EH (cell line): ENCODE measurements around the gene SOX8.
"Not testable (repeated sequence)": the region's sequence is repeated elsewhere in the genome, so short reads cannot be mapped to it uniquely, and the experiment has no call there.

Experiments
- DNase-seq: peaks from one replicate; pipeline ENCODE4 v3.0.0-alpha.2; 2015; ENCODE audit warnings: low read depth

SOX8 gene

GRCh38 chr16:955766-956165 lies 25.8 kb upstream of the SOX8 start:
- not testable (repeated sequence) for DNase-seq

- no peak for DNase-seq
Measured at GRCh38 chr16:959232-960040, 22.1 kb upstream of the SOX8 start.

- no peak for DNase-seq
Measured at GRCh38 chr16:962366-962765, 19.2 kb upstream of the SOX8 start.

- no peak for DNase-seq
Measured at GRCh38 chr16:962901-963814, 18.4 kb upstream of the SOX8 start.

GRCh38 chr16:963913-964312 lies 17.7 kb upstream of the SOX8 start:
- peak; percentile 44 for DNase-seq

- DNase-seq, result peak; percentile 84
Measured at GRCh38 chr16:964356-965035, 17.1 kb upstream of the SOX8 start.

GRCh38 chr16:965036-965395 lies 16.6 kb upstream of the SOX8 start:
- DNase-seq, result no peak

- no peak for DNase-seq
Measured at GRCh38 chr16:965487-965886, 16.1 kb upstream of the SOX8 start.

GRCh38 chr16:966035-966434 lies 15.5 kb upstream of the SOX8 start:
- DNase-seq, result no peak

- no peak for DNase-seq
Measured at GRCh38 chr16:966505-966904, 15.1 kb upstream of the SOX8 start.

GRCh38 chr16:967077-967541 lies 14.5 kb upstream of the SOX8 start:
- DNase-seq, result no peak

GRCh38 chr16:967546-968295 lies 13.8 kb upstream of the SOX8 start:
- no peak for DNase-seq

- DNase-seq, result no peak
Measured at GRCh38 chr16:968620-969019, 12.9 kb upstream of the SOX8 start.

- DNase-seq, result peak; percentile 48
Measured at GRCh38 chr16:969508-970385, 11.8 kb upstream of the SOX8 start.

GRCh38 chr16:970386-970765 lies 11.2 kb upstream of the SOX8 start:
- DNase-seq, result no peak

- DNase-seq, result peak; percentile 91
Measured at GRCh38 chr16:970766-971581, 10.6 kb upstream of the SOX8 start, which contains the start of gene LMF1. Gene LMF1, minus strand, starts transcription at chr16:970984. Its CDS starts 4 bp downstream, at chr16:970980.

- DNase-seq, result no peak
Measured at GRCh38 chr16:971582-971905, 10.0 kb upstream of the SOX8 start.

GRCh38 chr16:971981-972315 lies 9.6 kb upstream of the SOX8 start:
- no peak for DNase-seq

- no peak for DNase-seq
Measured at GRCh38 chr16:972316-973002, 9.1 kb upstream of the SOX8 start.
